Activated T-helper 1 cell treated with anti-CD3 and anti-CD28 coated beads, Interleukin-12 subunit alpha, Interleukin-12 subunit beta, Interleukin-2, Interleukin-4 antibody, amounts not matched to agents 30 ng/mL and 10 ng/mL and 1 ng/mL, durations not matched to agents 14 hours and 24 hours and 36 hours (primary cell): ENCODE measurements around the gene BRAF. TPM values are rescaled to one million over a fixed set of nuclear protein-coding genes. Genes with fewer than 3 reads are reported as not detected.
"Not testable (repeated sequence)": the region's sequence is repeated elsewhere in the genome, so short reads cannot be mapped to it uniquely, and the experiment has no call there.

Source experiments
- DNase-seq: peaks from one replicate; pipeline ENCODE4 v3.0.0; 2021; ENCODE audit warnings: low spot score
- H3K27ac Mint-ChIP-seq: one replicate; pipeline ENCODE4 v1.8.0; 2021; ENCODE audit warnings: mild to moderate bottlenecking, mixed read lengths
- H3K27me3 Mint-ChIP-seq: one replicate; pipeline ENCODE4 v1.8.0; 2022; ENCODE audit warnings: mild to moderate bottlenecking, moderate library complexity, mixed read lengths; ENCODE audit not compliant: insufficient read depth
- H3K36me3 Mint-ChIP-seq: one replicate; pipeline ENCODE4 v1.8.0; 2021; ENCODE audit warnings: low read depth, mixed read lengths
- H3K4me1 Mint-ChIP-seq: one replicate; pipeline ENCODE4 v1.8.0; 2021; ENCODE audit warnings: low read depth, mixed read lengths
- H3K4me3 Mint-ChIP-seq: one replicate; pipeline ENCODE4 v1.8.0; 2021; ENCODE audit warnings: mild to moderate bottlenecking, moderate library complexity, mixed read lengths
- H3K9me3 Mint-ChIP-seq: one replicate; pipeline ENCODE4 v1.8.0; 2021; ENCODE audit warnings: mixed read lengths
- intact Hi-C: fragments of 100-400 bp; cut with micrococcal nuclease; formaldehyde crosslinking; loops from one replicate; pipeline ENCODE4 v1.15.1; 2024
- total RNA-seq: library from RNA; stranded (reverse); gene quantifications from 2 replicates; pipeline ENCODE4 v1.2.3, GENCODE V29; 2022

Gene BRAF
- total RNA-seq, 1 donor from 2014 or later: 23.1 TPM

DNA sequence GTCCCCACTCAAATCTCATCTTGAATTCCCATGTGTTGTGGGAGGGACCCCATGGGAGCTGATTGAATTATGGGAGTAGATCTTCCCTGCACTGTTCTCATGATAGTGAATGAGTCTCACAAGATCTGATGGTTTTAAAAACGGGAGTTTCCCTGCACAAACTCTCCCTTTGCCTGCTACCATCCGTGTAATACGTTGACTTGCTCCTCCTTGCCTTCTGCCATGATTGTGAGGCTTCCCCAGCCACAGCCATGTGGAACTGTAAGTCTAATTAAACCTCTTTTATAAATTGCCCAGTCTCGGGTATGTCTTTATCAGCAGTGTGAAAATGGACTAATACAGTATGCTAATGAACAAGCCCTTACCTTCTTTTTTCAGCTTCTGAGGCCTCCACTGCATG is 3.2 kb upstream of the BRAF start:
- intact Hi-C loops: loop anchor here (5.0 to 10.0 kb wide), 3 partner anchors 147 to 1877 kb away; partner anchors contain the start of genes FMC1 and TMEM178B
- H3K4me1 Mint-ChIP-seq, H3K27ac Mint-ChIP-seq, H3K36me3 Mint-ChIP-seq, DNase-seq, H3K4me3 Mint-ChIP-seq, H3K9me3 Mint-ChIP-seq: not testable (repeated sequence)
- peaks cover 17% of the 10 kb centered on the region for H3K27me3 Mint-ChIP-seq

DNA sequence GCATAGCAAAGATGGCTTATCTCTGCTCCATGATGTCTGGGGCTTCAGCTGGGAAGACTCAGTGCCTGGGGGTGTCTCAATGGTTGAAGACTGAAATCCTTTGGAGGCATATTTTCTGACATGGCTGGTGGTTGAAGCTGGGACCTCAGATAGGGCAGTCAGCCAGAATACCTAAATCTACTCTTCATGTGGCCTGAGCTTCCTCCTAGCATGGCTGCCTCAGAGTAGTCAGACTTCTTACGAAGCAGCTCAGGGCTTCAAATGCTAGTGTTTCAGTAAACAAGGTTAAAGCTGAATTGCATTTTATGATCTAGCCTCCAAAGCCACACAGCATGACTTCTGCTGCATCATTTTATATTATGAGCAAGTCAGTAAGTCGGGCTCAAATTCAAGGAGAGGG is 2.6 kb upstream of the BRAF start:
- H3K4me3 Mint-ChIP-seq: no peak overlapping the region
- no peaks in the 10 kb centered on the region for H3K36me3 Mint-ChIP-seq
- H3K9me3 Mint-ChIP-seq: no peaks in the 10 kb centered on the region
- no peaks in the 10 kb centered on the region for H3K4me1 Mint-ChIP-seq
- intact Hi-C loops: loop anchor here (5.0 to 10.0 kb wide), 3 partner anchors 147 to 1877 kb away; partner anchors contain the start of genes FMC1 and TMEM178B
- no peak overlapping the region for H3K27ac Mint-ChIP-seq
- peaks cover 11% of the 10 kb centered on the region for H3K27me3 Mint-ChIP-seq
- no peak for DNase-seq

DNA sequence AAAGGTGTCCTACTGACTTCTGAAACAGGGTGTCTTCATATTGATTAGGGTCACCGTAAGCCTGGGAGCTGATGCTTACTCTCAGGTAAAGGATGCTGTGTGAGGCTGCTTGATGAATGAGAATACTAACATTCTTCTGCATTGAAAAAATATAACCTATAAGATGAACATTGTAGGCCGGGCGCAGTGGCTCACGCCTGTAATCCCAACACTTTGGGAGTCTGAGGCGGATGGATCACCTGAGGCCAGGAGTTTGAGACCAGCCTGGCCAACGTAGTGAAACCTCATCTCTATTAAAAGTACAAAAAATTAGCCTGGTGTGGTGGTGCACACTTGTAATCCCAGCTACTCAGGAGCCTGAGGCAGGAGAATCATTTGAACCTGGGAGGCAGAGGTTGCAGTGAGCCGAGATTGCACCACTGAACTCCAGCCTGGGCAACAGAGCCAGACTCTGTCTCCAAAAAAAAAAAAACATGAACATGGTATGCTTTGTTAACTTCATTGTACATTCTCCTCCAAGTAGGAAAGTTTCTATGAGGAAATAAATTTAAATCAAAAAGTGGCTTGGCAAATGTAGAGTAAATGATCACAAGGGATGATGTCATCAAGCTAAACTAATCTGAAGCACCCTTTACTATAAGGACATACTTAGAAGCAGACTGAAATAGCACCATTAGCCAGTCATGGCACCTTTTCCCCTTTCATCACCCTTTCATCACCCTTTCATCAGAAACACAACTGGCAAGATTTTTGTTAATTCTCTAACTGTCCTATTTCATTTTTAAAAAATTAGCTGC is 1.5 kb upstream of the BRAF start:
- no peaks in the 10 kb centered on the region for H3K9me3 Mint-ChIP-seq
- H3K4me3 Mint-ChIP-seq: no peak overlapping the region
- no peak for DNase-seq

DNA sequence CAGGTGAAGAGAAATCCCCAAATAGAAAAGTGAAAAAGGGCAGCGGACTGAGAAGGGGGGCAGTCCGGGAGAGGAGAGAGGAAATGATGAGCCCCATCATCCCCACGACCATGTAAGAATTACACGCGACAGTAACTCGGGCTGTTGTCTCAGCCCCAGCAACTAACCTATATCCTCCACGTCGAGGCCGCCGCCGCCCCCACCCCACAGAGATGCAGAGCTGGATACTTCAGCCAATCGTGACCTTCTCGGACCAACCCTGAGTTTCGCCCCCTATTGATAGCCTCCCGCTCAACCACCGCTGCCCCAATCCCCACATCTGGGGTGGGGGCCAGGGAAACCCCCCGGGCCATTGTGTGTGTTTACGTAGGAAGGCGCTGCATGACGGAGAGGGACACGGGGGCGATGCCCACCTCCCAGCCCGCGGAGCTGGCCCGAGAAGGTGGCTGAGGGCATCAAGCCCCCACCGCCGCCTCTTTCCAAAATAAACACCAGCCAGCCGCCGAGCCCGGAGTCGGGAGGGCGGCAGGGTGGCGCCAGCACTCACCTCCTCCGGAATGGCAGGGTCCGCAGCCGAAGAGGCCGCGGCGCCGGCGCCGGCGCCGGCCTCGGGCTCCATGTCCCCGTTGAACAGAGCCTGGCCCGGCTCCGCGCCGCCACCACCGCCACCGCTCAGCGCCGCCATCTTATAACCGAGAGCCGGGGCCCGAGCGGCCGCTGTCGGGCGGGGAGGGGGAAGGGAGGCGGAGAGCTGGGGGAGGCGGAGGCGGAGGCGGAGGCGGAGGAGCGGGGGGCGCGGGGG is 509 bp downstream of the BRAF start:
- peak; percentile 69 for DNase-seq
- no peaks in the 10 kb centered on the region for H3K9me3 Mint-ChIP-seq
- H3K36me3 Mint-ChIP-seq: no peaks in the 10 kb centered on the region
- peaks cover 11% of the 10 kb centered on the region for H3K4me1 Mint-ChIP-seq
- intact Hi-C loops: loop anchor here (1.0 to 10.0 kb wide), 8 partner anchors 22 to 1881 kb away; partner anchors contain the start of genes AGK, NDUFB2, SSBP1 and TMEM178B
- H3K27me3 Mint-ChIP-seq: no peaks in the 10 kb centered on the region
- no peak overlapping the region for H3K27ac Mint-ChIP-seq
- no peak overlapping the region for H3K4me3 Mint-ChIP-seq

More for the DNA sequence above, 1.5 kb upstream of the BRAF start:
- H3K36me3 Mint-ChIP-seq: no peaks in the 10 kb centered on the region
- no peaks in the 10 kb centered on the region for H3K4me1 Mint-ChIP-seq
- intact Hi-C loops: loop anchor here (5.0 to 10.0 kb wide), 3 partner anchors 149 to 1879 kb away; partner anchors contain the start of genes FMC1 and TMEM178B
- peaks cover 4% of the 10 kb centered on the region for H3K27me3 Mint-ChIP-seq
- no peak overlapping the region for H3K27ac Mint-ChIP-seq

DNA sequence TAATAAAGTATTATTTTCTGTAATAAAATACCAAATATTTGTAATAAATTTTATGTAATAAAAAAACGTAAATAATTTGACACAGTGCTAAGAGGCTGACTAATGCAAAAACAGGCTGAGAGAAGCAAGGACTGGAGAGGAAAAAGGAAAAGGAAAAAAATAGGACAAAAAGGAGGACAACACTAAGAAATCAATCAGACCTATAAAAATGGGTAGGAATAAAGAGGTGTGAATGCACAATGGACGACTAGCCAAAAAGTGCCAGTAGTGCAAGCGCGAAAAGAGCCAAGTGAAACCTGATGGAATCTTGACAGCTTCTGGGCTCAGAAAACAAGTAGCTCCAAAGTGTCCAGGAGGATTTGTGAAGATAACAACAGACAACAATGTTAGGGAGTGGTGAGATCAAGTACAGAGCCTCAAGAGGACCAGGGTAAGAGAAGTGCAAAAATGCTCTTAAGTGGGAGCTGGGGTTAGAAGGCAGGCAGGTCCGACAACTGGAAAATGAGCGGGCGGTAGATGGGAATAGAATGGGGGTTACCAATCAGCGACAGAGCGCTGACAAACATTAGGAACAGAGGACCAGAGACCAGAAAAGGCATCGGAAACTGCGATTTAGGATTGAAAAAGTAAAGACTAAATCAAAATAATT is 1.2 kb downstream of the BRAF start:
- no peak for DNase-seq
- intact Hi-C loops: loop anchor here (1.0 to 10.0 kb wide), 8 partner anchors 21 to 1881 kb away; partner anchors contain the start of genes AGK, NDUFB2, SSBP1 and TMEM178B
- H3K4me3 Mint-ChIP-seq: no peak overlapping the region
- no peaks in the 10 kb centered on the region for H3K9me3 Mint-ChIP-seq
- no peaks in the 10 kb centered on the region for H3K27me3 Mint-ChIP-seq
- H3K36me3 Mint-ChIP-seq: no peaks in the 10 kb centered on the region
- H3K4me1 Mint-ChIP-seq: peaks cover 11% of the 10 kb centered on the region
- H3K27ac Mint-ChIP-seq: no peak overlapping the region

DNA sequence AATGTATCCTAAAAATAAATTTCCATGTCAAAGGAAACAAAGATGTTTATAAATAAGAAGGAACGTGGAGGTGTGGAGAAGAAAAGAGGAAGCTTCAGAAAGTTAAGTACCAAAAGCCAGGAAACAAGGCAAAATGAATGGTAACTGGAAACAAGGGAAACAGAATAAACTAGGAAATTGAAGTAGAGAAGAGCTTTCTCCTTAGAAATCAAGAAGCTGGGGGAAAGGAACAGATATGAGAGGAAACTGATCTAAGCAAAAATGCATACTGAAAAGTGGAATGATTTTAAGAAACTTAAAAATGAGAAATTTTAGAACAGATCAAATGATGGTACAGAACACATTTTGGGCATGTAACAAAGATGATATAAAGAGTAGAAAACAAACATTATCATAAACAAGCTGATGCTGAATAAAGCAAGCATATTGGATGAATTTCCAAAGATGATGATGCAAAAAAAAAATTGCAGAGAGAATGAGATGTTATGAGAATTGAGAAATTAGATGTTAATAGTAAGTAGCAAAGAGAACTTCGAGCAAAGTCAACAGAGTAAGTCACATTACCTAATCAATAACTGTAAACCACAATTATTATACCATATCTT is 1.9 kb downstream of the BRAF start:
- H3K36me3 Mint-ChIP-seq: no peaks in the 10 kb centered on the region
- no peaks in the 10 kb centered on the region for H3K27me3 Mint-ChIP-seq
- no peak for DNase-seq
- intact Hi-C loops: loop anchor here (5.0 to 10.0 kb wide), 3 partner anchors 152 to 1882 kb away; partner anchors contain the start of genes AGK and TMEM178B
- H3K27ac Mint-ChIP-seq: no peak overlapping the region
- H3K4me1 Mint-ChIP-seq: peaks cover 11% of the 10 kb centered on the region
- no peaks in the 10 kb centered on the region for H3K9me3 Mint-ChIP-seq
- no peak overlapping the region for H3K4me3 Mint-ChIP-seq

DNA sequence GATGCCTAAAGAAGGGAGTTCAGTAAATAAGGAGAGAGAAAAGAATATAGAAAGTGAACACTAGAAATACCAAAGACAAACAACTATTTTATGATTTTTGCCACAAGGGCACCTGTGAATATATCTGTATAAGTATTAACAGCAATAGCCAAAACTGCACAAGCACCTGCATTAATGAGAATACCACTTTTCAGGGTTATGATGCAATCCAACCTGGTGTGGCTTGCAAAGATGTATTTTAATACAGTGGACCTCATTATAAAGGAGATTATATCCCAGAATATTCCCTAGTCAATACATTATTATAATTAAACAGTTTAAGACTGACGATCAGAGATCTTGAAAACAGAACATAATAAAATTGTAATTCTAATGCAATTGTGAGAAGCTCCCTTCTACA is 4.0 kb downstream of the BRAF start:
- Mint-ChIP-seq H3K9me3 (no peaks in the 10 kb centered on the region), H3K36me3 (peaks cover 1% of the 10 kb centered on the region), H3K4me1 (peaks cover 22% of the 10 kb centered on the region), H3K4me3 (no peak overlapping the region), H3K27me3 (no peaks in the 10 kb centered on the region), H3K27ac (no peak overlapping the region)
- intact Hi-C loops: loop anchor here (5.0 to 10.0 kb wide), 3 partner anchors 154 to 1884 kb away; partner anchors contain the start of genes AGK and TMEM178B
- DNase-seq: no peak

DNA sequence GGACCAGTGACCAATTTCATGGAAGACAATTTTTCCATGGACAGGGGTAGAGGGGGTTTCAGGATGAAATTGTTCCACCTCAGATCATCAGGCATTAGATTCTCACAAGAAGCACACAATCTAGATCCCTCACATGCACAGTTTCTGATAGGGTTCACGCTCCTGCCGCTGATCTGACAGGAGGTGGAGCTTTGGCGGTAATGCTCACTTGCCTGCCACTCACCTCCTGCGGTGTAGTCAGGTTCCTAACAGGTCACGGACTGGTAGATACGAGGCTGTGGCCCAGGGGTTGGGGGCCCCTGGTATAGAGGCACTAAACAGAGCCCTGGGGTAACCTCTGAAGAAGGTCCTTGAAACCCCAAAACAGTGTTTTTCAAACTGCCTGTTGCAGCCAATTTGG is 6.5 kb downstream of the BRAF start:
- Mint-ChIP-seq H3K36me3 (peaks cover 1% of the 10 kb centered on the region), H3K27me3 (no peaks in the 10 kb centered on the region)

DNA sequence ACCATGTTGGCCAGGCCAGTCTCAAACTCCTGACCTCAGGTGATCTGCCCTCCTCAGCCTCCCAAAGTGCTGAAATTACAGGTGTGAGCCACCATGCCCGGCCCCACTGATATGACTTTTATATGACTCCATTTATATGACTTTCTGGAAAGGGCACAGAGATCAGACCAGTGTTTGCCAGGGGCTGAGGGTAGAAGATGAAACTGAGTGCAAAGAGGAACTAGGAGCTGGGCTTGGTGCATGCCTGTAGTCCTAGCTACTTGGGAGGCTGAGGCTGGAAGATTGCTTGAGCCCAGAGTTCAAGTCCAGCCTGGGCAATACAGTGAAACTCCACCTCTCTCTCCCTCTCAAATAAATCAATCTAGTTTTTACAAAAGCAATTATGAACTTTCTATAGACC is 7.5 kb downstream of the BRAF start:
- no peak for DNase-seq
- no peaks in the 10 kb centered on the region for H3K9me3 Mint-ChIP-seq
- H3K27ac Mint-ChIP-seq: no peak overlapping the region
- no peak overlapping the region for H3K4me3 Mint-ChIP-seq
- H3K27me3 Mint-ChIP-seq: peaks cover 1% of the 10 kb centered on the region
- peaks cover 4% of the 10 kb centered on the region for H3K36me3 Mint-ChIP-seq
- intact Hi-C loops: no loop called here
- H3K4me1 Mint-ChIP-seq: peaks cover 22% of the 10 kb centered on the region

More for the DNA sequence above, 6.5 kb downstream of the BRAF start:
- intact Hi-C loops: no loop called here
- Mint-ChIP-seq H3K9me3 (no peaks in the 10 kb centered on the region), H3K27ac (no peak overlapping the region), H3K4me3 (no peak overlapping the region), H3K4me1 (peaks cover 22% of the 10 kb centered on the region)
- no peak for DNase-seq

DNA sequence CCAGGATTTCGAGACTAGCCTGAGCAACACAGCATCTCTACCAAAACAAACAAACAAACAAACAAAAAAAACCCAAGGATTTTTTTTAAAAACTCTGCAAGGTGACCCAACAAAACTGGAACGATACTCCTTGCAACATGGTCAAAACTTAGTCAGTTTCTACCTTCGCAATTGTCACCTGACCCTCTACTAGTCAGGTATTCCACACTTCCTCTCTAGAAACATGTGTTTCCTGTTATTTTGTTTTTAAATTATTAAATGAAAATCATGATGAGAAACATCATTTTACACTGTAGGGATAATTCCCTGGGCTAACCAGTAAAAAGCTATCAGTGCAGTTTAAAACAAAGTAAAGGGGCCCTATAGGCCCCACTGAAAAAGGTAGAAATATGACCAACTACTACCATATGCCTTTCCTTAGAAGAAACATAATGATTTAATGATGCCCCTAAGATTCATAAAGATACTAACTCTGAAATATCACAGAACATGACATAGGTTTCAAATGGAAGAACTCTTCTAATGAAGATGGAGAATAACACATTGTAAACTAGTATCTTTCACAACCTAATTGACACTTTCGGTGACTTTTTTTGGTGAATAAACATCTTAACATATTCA is 8.7 kb downstream of the BRAF start:
- Mint-ChIP-seq H3K4me3 (no peak overlapping the region), H3K27ac (no peak overlapping the region), H3K36me3 (peaks cover 4% of the 10 kb centered on the region), H3K27me3 (peaks cover 3% of the 10 kb centered on the region), H3K4me1 (peaks cover 22% of the 10 kb centered on the region), H3K9me3 (no peaks in the 10 kb centered on the region)
- no peak for DNase-seq
- intact Hi-C loops: no loop called here

DNA sequence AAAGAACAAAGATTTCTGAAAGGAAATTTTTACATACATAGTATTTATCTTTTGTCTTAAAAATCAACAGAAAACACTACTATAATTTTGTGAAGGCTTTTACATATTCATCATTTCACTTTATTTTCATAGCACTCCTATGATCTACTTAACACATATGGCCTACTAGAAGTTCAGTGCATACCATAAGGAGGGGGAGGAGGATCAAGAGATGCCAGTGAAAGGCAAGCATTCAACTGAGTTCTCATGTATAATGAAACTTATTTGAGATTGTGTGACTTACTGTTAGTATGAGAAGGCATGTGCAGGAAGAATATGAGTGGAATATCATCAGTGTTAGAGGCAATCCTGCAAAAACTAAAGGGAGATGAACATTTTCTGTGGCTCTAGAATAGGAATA is 10.6 kb downstream of the BRAF start:
- intact Hi-C loops: no loop called here

DNA sequence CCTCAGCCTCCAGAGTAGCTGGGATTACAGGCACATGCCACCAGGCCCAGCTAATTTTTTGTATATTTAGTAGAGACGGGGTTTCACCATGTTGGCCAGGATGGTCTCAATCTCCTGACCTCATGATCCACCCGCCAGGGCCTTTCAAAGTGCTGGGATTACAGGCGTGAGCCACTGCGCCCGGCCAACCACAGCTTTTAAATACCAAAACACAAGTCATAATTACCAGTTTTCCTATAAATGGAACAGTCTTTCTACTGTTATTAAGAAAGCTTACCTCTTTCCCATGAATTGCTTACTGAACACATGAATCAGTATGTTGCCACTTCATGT is 11.2 kb downstream of the BRAF start:
- H3K36me3 Mint-ChIP-seq, H3K27me3 Mint-ChIP-seq, H3K27ac Mint-ChIP-seq, H3K4me3 Mint-ChIP-seq, H3K9me3 Mint-ChIP-seq, DNase-seq, intact Hi-C loops: not testable (repeated sequence)
- H3K4me1 Mint-ChIP-seq: peaks cover 10% of the 10 kb centered on the region

More for the DNA sequence above, 10.6 kb downstream of the BRAF start:
- Mint-ChIP-seq H3K4me3 (no peak overlapping the region), H3K27ac (no peak overlapping the region), H3K4me1 (peaks cover 10% of the 10 kb centered on the region), H3K9me3 (no peaks in the 10 kb centered on the region), H3K27me3 (peaks cover 3% of the 10 kb centered on the region), H3K36me3 (peaks cover 4% of the 10 kb centered on the region)
- no peak for DNase-seq
